Activated CD8-positive, alpha-beta memory T cell treated with anti-CD3 and anti-CD28 coated beads, Interleukin-2, amount 50 U/mL, for 24 hours (primary cell): ENCODE measurements around the gene IFNGR2.
"Not testable (repeated sequence)": the region's sequence is repeated elsewhere in the genome, so short reads cannot be mapped to it uniquely, and the experiment has no call there.

ENCODE experiments used
- DNase-seq: peaks from one replicate; pipeline ENCODE4 v3.0.0-alpha.2; 2020; ENCODE audit errors: extremely low read depth

The IFNGR2 gene

GRCh38 chr21:33402001-33402979, 923 bp upstream of the IFNGR2 start:
- DNase-seq = no peak

- no peak for DNase-seq
Observed at GRCh38 chr21:33403786-33404585, 773 bp downstream of the IFNGR2 start.

GRCh38 chr21:33406493-33406892, 3.3 kb downstream of the IFNGR2 start:
- DNase-seq = no peak

- no peak for DNase-seq
Observed at GRCh38 chr21:33411949-33412430, 8.8 kb downstream of the IFNGR2 start.

- not testable (repeated sequence) for DNase-seq
Observed at GRCh38 chr21:33412439-33412831, 9.2 kb downstream of the IFNGR2 start.

- DNase-seq = no peak
Observed at GRCh38 chr21:33412832-33413519, 9.8 kb downstream of the IFNGR2 start.

- DNase-seq = no peak
Observed at GRCh38 chr21:33414068-33414467, 10.9 kb downstream of the IFNGR2 start.

GRCh38 chr21:33414926-33415325, 11.7 kb downstream of the IFNGR2 start:
- no peak for DNase-seq

GRCh38 chr21:33418691-33419090, 15.5 kb downstream of the IFNGR2 start:
- no peak for DNase-seq

- DNase-seq = no peak
Observed at GRCh38 chr21:33419538-33420123, 16.4 kb downstream of the IFNGR2 start.

- DNase-seq = no peak
Observed at GRCh38 chr21:33421713-33422393, 18.6 kb downstream of the IFNGR2 start.

GRCh38 chr21:33424214-33424613, 21.0 kb downstream of the IFNGR2 start:
- no peak for DNase-seq

- no peak for DNase-seq
Observed at GRCh38 chr21:33425825-33426224, 22.6 kb downstream of the IFNGR2 start.

GRCh38 chr21:33427051-33427450, 23.8 kb downstream of the IFNGR2 start:
- no peak for DNase-seq

GRCh38 chr21:33428669-33429068, 25.5 kb downstream of the IFNGR2 start:
- no peak for DNase-seq

- no peak for DNase-seq
Observed at GRCh38 chr21:33430858-33431257, 27.6 kb downstream of the IFNGR2 start.

GRCh38 chr21:33432496-33432895, 29.3 kb downstream of the IFNGR2 start:
- no peak for DNase-seq

GRCh38 chr21:33433001-33433400, 29.8 kb downstream of the IFNGR2 start:
- DNase-seq = no peak

GRCh38 chr21:33433425-33434114, 30.4 kb downstream of the IFNGR2 start:
- no peak for DNase-seq

- DNase-seq = no peak
Observed at GRCh38 chr21:33434770-33435360, 31.7 kb downstream of the IFNGR2 start.
